Measurements from ENCODE around the gene TRAF5.

- TF ChIP-seq CTCF (IDR thresholded peaks at IDR 0.05), result no peak
- no peak for TF ChIP-seq POLR2A (IDR thresholded peaks at IDR 0.05)
Measured at GRCh38 chr1:211375146-211375818, 48.6 kb downstream of the TRAF5 start.

Data from adrenal gland (tissue), 5 donors.